HepG2 (cell line): Measurements from ENCODE around the gene DPM1. TPM values are rescaled to one million over a fixed set of nuclear protein-coding genes. Genes with fewer than 3 reads are reported as not detected.

ENCODE experiments used
- FOXO1 ChIP-seq: sonication (generic); formaldehyde crosslinking; IDR thresholded peaks from 2 replicates; pipeline ENCODE4 v1.4.0; 2020; ENCODE audit warnings: missing genetic modification reagents
- GATAD2A ChIP-seq: IDR thresholded peaks from 2 replicates; pipeline ENCODE4 v1.6.1; 2016
- HHEX ChIP-seq: IDR thresholded peaks from 2 replicates; pipeline ENCODE4 v1.6.1; 2016; ENCODE audit warnings: control low read depth
- KLF11 ChIP-seq: IDR thresholded peaks from 2 replicates; pipeline ENCODE4 v1.6.1; 2016; ENCODE audit warnings: missing compliant biosample characterization
- NCOA2 ChIP-seq: sonication (generic); formaldehyde crosslinking; IDR thresholded peaks from 2 replicates; pipeline ENCODE4 v1.8.0; 2022; ENCODE audit warnings: inconsistent platforms
- NCOR1 ChIP-seq: fragments of 200-600 bp; sonication (generic); IDR thresholded peaks from 2 replicates; pipeline ENCODE4 v1.7.0; 2017; ENCODE audit warnings: antibody characterized with exemption, low read length, borderline replicate concordance
- NPAS2 ChIP-seq: sonication (generic); formaldehyde crosslinking; IDR thresholded peaks from 2 replicates; pipeline ENCODE4 v1.8.0; 2022; ENCODE audit warnings: mild to moderate bottlenecking, missing genetic modification reagents, borderline replicate concordance
- RAD21 ChIP-seq: fragments of 450-650 bp; formaldehyde crosslinking; IDR thresholded peaks from 2 replicates; pipeline ENCODE4 v1.5.0; 2020; ENCODE audit warnings: mild to moderate bottlenecking
- ZBTB3 ChIP-seq: sonication (generic); formaldehyde crosslinking; IDR thresholded peaks from 2 replicates; pipeline ENCODE4 v1.4.0; 2020; ENCODE audit warnings: low read depth, mild to moderate bottlenecking, moderate library complexity, missing genetic modification reagents, borderline replicate concordance
- ZFAT ChIP-seq: sonication (generic); formaldehyde crosslinking; conservative IDR thresholded peaks from 2 replicates; pipeline ENCODE4 v1.8.1; 2023; ENCODE audit warnings: missing genetic modification reagents, inconsistent platforms
- ZMYM4 ChIP-seq: sonication (generic); formaldehyde crosslinking; IDR thresholded peaks from 2 replicates; pipeline ENCODE4 v1.8.1; 2023; ENCODE audit warnings: mild to moderate bottlenecking, missing genetic modification reagents
- ZNF546 ChIP-seq: sonication (generic); formaldehyde crosslinking; conservative IDR thresholded peaks from 2 replicates; pipeline ENCODE4 v1.8.1; 2023; ENCODE audit warnings: mild to moderate bottlenecking, missing genetic modification reagents
- polyA plus RNA-seq, 8 experiments: library from polyadenylated mRNA; depleted of rRNA in 3 of 8; stranded (reverse) in 7 of 8; unstranded in 1 of 8; fragments of >200 nt; fragmentation: Illumina TruSeq in 4 of 8; extraction: Trizol in 4 of 8; gene quantifications; 2 replicates each; pipeline versions ENCODE4 v1.2.1 to v1.2.3, GENCODE V29; 2011 to 2016; ENCODE audit warnings: low read depth in 4 of 8, missing spikeins in 1 of 8, mixed read lengths in 1 of 8; ENCODE audit not compliant: insufficient read depth in 1 of 8
- total RNA-seq, 5 experiments: library from RNA; depleted of rRNA; stranded (reverse); fragments of >200 nt; fragmentation: Illumina TruSeq; extraction: Trizol; gene quantifications; 2 replicates each; pipeline ENCODE4 v1.2.3, GENCODE V29; 2016; ENCODE audit warnings: low read depth in 1 of 5
- TF ChIP-seq, protein P1 (sequence below): sonication (generic); formaldehyde crosslinking; IDR thresholded peaks from 2 replicates; pipeline ENCODE4 v1.5.1; 2020; ENCODE audit warnings: mild to moderate bottlenecking, missing genetic modification reagents, moderate library complexity
- TF ChIP-seq, protein P2 (sequence below): sonication (generic); formaldehyde crosslinking; IDR thresholded peaks from 2 replicates; pipeline ENCODE4 v1.4.0; 2020; ENCODE audit warnings: mild to moderate bottlenecking, low read depth, missing genetic modification reagents
- TF ChIP-seq, protein P3 (sequence below): sonication (generic); formaldehyde crosslinking; IDR thresholded peaks from 2 replicates; pipeline ENCODE4 v1.4.0; 2020; ENCODE audit warnings: missing genetic modification reagents

Gene DPM1
- total and polyA plus RNA-seq, 2 of the 13 experiments (the other 11 are each of a cell fraction or from before 2014, with no cell fraction given) = 83.2 to 161 TPM

DNA sequence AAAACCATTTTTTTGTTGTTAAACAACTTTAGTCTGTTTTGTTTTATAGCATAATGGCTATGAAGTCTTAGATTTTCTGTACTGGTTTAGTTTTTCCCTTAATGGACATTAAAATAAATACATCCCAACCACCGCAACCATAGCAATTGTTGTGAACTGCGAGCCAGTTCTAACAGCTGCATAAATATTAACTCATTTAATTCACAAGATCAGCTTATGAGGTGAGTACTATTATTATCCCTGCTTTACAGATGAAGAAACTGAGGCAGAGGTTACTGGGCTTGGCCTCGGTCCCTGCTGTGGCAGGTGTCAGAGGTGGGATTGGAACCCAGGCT is 23.3 kb upstream of the DPM1 start (continued):
- TF ChIP-seq, protein P1, sequence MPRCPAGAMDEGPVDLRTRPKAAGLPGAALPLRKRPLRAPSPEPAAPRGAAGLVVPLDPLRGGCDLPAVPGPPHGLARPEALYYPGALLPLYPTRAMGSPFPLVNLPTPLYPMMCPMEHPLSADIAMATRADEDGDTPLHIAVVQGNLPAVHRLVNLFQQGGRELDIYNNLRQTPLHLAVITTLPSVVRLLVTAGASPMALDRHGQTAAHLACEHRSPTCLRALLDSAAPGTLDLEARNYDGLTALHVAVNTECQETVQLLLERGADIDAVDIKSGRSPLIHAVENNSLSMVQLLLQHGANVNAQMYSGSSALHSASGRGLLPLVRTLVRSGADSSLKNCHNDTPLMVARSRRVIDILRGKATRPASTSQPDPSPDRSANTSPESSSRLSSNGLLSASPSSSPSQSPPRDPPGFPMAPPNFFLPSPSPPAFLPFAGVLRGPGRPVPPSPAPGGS (CRISPR knock-in tag) = no peak
- TF ChIP-seq NCOA2 = no peak
- no peak for TF ChIP-seq FOXO1
- no peak for TF ChIP-seq GATAD2A (CRISPR knock-in tag)
- 0 out of 2 replicates have a peak, but pooled peaks have one; percentile 1 for TF ChIP-seq HHEX (CRISPR knock-in tag)
- TF ChIP-seq ZMYM4 = no peak
- no peak for TF ChIP-seq KLF11 (CRISPR knock-in tag)
- TF ChIP-seq, protein P2, sequence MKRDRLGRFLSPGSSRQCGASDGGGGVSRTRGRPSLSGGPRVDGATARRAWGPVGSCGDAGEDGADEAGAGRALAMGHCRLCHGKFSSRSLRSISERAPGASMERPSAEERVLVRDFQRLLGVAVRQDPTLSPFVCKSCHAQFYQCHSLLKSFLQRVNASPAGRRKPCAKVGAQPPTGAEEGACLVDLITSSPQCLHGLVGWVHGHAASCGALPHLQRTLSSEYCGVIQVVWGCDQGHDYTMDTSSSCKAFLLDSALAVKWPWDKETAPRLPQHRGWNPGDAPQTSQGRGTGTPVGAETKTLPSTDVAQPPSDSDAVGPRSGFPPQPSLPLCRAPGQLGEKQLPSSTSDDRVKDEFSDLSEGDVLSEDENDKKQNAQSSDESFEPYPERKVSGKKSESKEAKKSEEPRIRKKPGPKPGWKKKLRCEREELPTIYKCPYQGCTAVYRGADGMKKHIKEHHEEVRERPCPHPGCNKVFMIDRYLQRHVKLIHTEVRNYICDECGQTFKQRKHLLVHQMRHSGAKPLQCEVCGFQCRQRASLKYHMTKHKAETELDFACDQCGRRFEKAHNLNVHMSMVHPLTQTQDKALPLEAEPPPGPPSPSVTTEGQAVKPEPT = no peak
- 0 out of 2 replicates have a peak, but pooled peaks have one; percentile 9 for TF ChIP-seq NPAS2
- no peak for TF ChIP-seq NCOR1
- TF ChIP-seq ZFAT (CRISPR knock-in tag) = 0 out of 2 replicates have a peak, but pooled peaks have one; percentile 14
- TF ChIP-seq, protein P3, sequence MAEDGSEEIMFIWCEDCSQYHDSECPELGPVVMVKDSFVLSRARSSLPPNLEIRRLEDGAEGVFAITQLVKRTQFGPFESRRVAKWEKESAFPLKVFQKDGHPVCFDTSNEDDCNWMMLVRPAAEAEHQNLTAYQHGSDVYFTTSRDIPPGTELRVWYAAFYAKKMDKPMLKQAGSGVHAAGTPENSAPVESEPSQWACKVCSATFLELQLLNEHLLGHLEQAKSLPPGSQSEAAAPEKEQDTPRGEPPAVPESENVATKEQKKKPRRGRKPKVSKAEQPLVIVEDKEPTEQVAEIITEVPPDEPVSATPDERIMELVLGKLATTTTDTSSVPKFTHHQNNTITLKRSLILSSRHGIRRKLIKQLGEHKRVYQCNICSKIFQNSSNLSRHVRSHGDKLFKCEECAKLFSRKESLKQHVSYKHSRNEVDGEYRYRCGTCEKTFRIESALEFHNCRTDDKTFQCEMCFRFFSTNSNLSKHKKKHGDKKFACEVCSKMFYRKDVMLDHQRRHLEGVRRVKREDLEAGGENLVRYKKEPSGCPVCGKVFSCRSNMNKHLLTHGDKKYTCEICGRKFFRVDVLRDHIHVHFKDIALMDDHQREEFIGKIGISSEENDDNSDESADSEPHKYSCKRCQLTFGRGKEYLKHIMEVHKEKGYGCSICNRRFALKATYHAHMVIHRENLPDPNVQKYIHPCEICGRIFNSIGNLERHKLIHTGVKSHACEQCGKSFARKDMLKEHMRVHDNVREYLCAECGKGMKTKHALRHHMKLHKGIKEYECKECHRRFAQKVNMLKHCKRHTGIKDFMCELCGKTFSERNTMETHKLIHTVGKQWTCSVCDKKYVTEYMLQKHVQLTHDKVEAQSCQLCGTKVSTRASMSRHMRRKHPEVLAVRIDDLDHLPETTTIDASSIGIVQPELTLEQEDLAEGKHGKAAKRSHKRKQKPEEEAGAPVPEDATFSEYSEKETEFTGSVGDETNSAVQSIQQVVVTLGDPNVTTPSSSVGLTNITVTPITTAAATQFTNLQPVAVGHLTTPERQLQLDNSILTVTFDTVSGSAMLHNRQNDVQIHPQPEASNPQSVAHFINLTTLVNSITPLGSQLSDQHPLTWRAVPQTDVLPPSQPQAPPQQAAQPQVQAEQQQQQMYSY (CRISPR knock-in tag) = no peak
- no peak for TF ChIP-seq ZBTB3 (CRISPR knock-in tag)
- TF ChIP-seq RAD21 = 0 out of 2 replicates have a peak, but pooled peaks have one; percentile 5
- TF ChIP-seq ZNF546 (CRISPR knock-in tag) = no peak
